Stimulated activated CD4-positive, alpha-beta T cell treated with anti-CD3 and anti-CD28 coated beads, Interleukin-1b, Interleukin-23, amount 100 ng/mL, for 1 hour (primary cell): Measurements from ENCODE around the gene TRIO.

Experiments used
- DNase-seq, 2 donors: peaks; one replicate each; pipeline ENCODE4 v3.0.0-alpha.2; 2020; ENCODE audit warnings: low read depth in 2 of 2

Gene TRIO

DNA sequence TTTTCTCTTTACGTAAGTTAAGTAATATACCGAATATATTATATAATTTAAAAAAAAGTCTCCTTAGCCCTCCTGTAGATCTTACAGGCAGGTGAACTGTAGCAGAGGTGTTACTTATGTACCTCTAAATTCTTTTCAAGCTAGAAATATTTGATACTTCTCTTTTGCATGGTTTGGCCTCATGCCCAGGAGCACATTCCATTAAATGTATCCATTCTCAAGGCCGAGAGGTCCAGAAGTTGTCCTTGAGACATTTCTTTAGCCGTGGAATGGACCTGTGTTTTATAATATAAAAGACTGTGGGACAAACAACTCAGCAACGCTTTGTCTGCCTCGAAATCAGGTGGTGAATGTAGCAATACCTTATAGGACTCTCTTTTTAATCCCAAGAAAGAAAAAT lies 184.5 kb downstream of the TRIO start:
- no peak for DNase-seq

DNA sequence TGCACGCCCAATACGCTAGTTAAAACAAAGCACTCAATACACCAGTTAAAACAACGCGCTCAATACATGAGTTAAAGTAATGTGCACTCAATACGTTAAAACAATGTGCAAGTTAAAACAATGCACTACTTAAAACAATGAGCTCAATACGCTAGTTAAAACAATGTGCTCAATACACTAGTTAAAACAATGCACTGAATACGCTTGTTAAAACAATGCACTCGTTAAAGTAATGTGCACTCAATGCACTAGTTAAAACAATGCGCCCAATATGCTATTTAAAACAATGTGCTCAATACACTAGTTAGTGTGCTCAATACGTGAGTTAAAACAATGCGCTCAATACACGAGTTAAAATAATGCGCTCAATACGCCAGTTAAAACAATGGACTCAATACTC lies 185.0 kb downstream of the TRIO start:
- no peak for DNase-seq

GRCh38 chr5:14330291-14330690 lies 187.1 kb downstream of the TRIO start:
- no peak for DNase-seq

DNA sequence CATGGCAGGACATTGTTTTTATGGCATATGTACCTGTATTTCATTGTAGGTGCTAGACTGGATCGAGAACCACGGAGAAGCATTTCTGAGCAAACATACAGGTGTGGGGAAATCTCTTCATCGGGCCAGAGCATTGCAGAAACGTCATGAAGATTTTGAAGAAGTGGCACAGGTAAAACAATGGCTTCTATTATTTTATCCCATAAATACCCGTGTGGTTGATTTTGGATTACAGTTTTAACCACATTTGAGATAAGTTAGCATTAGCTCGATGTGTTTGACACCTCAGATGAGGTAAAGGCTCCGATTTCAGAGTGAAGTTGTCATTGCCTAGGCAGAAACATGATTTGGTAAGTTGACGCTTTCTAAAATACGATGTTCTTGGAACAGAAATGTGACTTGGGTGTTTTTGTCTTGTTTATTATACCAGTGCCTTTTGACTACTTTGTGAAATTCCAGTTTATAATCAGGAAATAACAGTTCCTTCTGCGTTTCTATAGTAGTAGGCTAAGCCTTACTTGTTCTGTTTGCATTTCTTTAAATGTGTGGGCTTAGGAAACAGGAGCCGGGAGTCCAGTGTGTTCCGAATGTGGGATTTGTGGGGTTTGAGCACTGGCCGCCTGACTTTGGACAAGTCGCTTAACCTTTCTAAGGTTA lies 187.7 kb downstream of the TRIO start:
- DNase-seq, result no peak

DNA sequence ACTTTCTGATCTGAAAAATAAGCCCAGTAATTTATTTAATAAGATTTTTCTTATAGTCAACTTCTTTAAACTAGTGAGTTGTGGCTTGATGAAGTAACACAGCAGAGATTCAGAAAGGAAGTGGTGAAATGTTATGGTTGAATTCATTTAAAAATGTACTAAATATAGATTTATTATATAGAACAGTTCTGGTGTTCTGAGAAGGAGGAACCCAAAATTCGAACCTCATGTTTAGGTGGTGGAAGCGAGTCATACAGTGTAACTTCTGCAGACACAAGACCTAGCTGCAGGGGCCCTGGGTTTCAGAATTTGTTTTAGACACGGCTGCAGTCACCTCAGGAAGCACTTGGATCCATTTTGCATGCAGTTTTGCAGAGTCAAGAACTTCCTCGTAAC lies 188.2 kb downstream of the TRIO start:
- no peak for DNase-seq

DNA sequence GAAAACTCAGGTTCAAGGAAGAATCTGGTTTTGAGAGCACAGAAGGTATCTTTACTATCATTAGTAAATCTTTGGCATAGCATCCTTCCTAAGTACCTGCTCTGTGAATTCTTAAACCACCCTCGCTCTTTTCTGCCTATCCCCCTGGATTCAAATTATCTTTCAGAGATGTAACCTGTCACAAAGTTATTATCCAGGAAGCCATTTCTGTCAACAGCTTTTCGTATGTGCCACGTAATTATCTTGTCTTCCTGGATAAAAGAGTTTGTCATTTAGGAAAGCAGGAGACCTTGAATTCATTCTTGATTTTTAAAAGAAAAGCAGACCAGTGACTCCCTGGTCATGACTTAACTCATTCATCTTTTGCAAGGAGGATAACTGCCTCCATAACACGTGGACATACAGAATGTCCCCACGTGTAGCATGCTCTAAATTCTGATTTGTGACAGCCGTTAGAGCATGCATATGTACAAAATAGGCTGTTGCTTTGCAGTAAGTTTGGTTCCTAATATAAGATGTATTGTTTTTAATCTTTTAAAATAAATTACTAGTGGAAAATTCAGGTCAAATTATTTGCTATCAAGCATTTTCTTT lies 189.0 kb downstream of the TRIO start:
- DNase-seq, result no peak

DNA sequence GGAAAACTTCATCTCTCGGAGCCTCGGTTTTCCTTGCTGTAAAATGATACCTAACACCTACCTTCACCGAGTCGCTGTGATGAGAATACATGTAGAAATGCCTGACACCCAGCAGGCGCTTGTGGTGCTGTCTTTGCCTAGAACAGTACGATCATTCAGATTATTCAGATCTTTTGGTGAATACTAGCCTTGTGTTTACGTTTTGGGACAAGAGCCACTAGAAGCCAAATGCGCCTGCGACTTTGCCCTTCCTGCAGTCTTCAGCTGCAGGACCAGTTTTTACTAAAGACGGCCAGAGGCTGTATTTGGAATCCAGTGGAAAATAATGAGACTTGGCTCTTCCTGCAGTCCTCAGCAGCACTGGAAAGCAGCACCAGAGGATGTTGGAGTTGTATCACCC lies 189.6 kb downstream of the TRIO start:
- DNase-seq, result no peak

DNA sequence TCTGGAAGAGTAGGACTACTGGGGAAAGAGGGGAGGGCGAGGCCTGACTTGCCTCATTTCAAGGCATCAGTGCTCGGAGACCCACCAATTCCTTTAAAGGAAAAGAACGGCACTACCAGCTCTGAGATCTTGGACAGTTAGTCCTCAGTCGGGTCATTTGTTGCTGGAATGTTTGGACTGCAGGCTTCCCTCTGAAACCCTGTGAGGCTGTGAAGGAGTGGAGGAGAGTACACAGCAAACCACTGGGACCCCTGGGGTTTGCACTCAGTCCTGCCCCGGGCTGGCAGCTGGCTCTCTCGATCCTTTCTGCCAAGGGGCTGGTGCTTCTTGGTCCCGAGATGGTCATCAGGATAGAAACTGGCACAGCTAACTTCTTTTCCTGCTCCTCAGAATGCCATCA lies 194.5 kb downstream of the TRIO start:
- no peak for DNase-seq

- no peak for DNase-seq
These were observed 196.3 kb downstream of the TRIO start for GRCh38 chr5:14339468-14339867.

GRCh38 chr5:14341571-14342230 lies 198.6 kb downstream of the TRIO start:
- no peak for DNase-seq

GRCh38 chr5:14342306-14342705 lies 199.2 kb downstream of the TRIO start:
- no peak for DNase-seq

- DNase-seq, result no peak
These were observed 200.2 kb downstream of the TRIO start for GRCh38 chr5:14343376-14343775.

GRCh38 chr5:14347522-14347921 lies 204.4 kb downstream of the TRIO start:
- DNase-seq, result no peak

GRCh38 chr5:14348142-14348541 lies 205.0 kb downstream of the TRIO start:
- DNase-seq, result no peak

- DNase-seq, result no peak
These were observed 205.9 kb downstream of the TRIO start for GRCh38 chr5:14349029-14349428.

- no peak for DNase-seq
These were observed 208.0 kb downstream of the TRIO start for GRCh38 chr5:14351086-14351661.

- DNase-seq, result peak; percentile 7 to 19
These were observed 208.9 kb downstream of the TRIO start for GRCh38 chr5:14351845-14352712.

DNA sequence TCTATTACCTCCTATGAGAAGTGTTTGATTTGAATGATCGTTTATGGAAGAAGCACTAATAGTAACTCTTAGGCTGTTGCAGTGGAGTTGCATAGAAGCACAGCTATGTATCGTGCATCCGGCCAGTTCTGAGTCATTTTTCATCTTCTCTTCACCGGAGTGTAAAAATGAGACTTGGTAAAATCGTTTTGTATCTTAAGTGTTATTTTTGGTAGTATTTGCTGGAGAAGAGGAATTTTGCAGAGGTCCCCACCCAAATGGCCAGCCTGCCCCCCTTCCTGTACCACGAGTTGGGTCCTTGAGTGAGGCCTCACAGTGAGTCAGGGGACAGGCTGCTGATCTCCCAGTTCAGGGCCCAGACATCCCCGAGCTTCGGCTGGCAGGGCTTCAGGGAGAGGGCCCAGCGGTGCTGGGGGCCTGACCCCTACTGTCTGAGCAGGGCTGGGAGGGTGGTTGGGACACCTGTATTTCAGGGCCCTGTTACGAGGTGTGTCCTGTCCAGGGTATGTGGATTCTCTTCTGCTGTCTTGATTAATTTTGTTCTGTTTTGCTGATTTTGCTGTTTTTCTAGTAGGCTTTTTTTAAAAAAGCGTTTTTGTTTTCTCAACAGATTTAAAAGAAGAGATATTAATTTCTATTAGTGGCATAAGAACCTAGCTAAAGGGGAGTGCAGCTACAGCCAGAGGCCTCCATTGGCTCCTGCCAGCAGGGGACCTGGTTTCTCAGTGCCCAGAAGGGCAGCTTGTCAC lies 210.8 kb downstream of the TRIO start:
- DNase-seq, result no peak

DNA sequence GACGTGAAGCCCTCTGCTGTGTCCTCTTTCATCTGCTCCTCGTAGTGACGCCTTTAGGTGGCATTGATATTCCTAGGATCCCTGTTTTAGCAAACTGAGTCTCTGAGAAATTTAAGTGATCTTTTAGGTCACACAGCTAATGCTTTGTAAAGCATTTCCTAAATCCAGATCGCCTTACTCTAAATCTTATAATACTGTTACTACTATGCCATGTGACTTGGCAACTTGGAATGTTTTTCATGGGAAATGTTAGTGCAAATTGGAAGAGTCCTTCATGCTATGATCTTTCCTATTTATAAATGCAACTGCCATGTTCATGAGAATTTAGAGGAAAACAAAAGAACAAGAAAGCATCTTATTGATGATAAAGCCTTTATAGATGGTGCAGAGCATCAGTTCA lies 212.2 kb downstream of the TRIO start:
- DNase-seq, result no peak

- no peak for DNase-seq
These were observed 213.2 kb downstream of the TRIO start for GRCh38 chr5:14356305-14356704.

- DNase-seq, result no peak
These were observed 214.3 kb downstream of the TRIO start for GRCh38 chr5:14357441-14357840.
